Stomach smooth muscle (tissue), 2 donors: Measurements from ENCODE around the gene IFT27.

ENCODE experiments used
- H3K27ac ChIP-seq: one replicate; pipeline ENCODE4 v1.7.0; 2013; ENCODE audit warnings: mild to moderate bottlenecking, low read length, inconsistent platforms
- H3K27me3 ChIP-seq, 2 donors: one replicate each; pipeline ENCODE4 v1.7.0; 2013; ENCODE audit warnings: low read length in 2 of 2; ENCODE audit not compliant: insufficient read depth in 2 of 2, control insufficient read depth in 1 of 2
- H3K36me3 ChIP-seq, 2 donors: one replicate each; pipeline ENCODE4 v1.7.0; 2013; ENCODE audit warnings: low read length in 2 of 2; ENCODE audit not compliant: control insufficient read depth in 2 of 2, insufficient read depth in 2 of 2
- H3K4me1 ChIP-seq: one replicate; pipeline ENCODE4 v1.7.0; 2013; ENCODE audit warnings: low read length; ENCODE audit not compliant: control insufficient read depth, insufficient read depth
- H3K4me3 ChIP-seq, 2 donors: one replicate each; pipeline ENCODE4 v1.7.0; 2013; ENCODE audit warnings: low read length in 2 of 2
- H3K9ac ChIP-seq, 2 donors: one replicate each; pipeline ENCODE4 v1.7.0; 2013; ENCODE audit warnings: low read length in 2 of 2, mild to moderate bottlenecking in 1 of 2
- H3K9me3 ChIP-seq, 2 donors: one replicate each; pipeline ENCODE4 v1.7.0; 2013; ENCODE audit warnings: low read length in 2 of 2; ENCODE audit not compliant: control insufficient read depth in 2 of 2
- donor health status: healthy.
- donor health status: Pancreatic carcinoma.

IFT27 gene

DNA sequence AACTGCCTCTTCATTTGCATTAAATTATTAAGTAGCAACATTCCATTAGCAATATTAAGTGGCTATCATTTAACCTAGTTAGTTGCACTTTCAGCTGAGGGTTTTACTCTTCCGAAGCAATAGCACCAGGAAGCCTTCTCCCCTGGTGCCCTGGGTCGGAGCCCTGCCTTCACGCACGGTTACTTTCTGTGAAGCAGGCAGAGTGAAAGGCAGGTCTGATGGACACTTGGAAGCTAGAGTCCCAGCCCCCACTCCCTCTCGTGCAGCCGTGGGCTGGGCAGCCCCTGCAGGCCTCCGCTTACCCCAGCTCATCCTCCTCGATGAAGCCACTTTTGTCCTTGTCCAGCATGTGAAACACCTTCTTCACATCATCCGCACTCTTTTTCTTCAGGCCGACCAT, 38.9 kb upstream of the IFT27 start:
- Histone ChIP-seq H3K27ac (no peak overlapping the region), H3K4me3 (no peak overlapping the region), H3K9me3 (no peaks in the 10 kb centered on the region), H3K27me3 (peaks cover 46 to 51% of the 10 kb centered on the region in 2 donors), H3K9ac (no peak overlapping the region), H3K36me3 (no peaks in the 10 kb centered on the region), H3K4me1 (peaks cover 8% of the 10 kb centered on the region)

GRCh38 chr22:36811094-36811800, 35.3 kb upstream of the IFT27 start:
- H3K9me3 ChIP-seq: no peaks in the 10 kb centered on the region
- H3K27me3 ChIP-seq: peaks cover 11 to 28% of the 10 kb centered on the region in 2 donors
- H3K4me1 ChIP-seq: no peaks in the 10 kb centered on the region
- no peak overlapping the region for H3K9ac ChIP-seq
- no peak overlapping the region for H3K4me3 ChIP-seq
- no peaks in the 10 kb centered on the region for H3K36me3 ChIP-seq
- no peak overlapping the region for H3K27ac ChIP-seq

DNA sequence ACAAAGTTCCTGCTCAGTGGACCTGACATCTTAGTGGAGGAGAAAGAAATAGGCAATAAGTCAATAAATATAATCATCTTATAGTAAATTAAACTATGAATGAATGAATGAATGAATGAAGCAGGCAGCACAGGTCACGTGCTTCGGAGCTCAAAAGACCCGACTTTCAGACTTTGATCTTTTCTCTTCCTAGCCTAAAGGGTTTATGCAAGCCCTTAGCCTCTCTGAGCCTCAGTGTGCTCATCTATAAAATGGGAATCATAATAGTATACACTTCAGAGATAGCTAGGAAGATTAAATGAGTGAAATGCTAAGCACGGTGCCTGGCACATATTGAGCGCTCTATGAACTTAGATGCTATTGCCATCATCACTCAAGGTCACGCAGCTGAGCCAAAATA, 33.4 kb upstream of the IFT27 start:
- no peaks in the 10 kb centered on the region for H3K9me3 ChIP-seq
- no peak overlapping the region for H3K27ac ChIP-seq
- H3K9ac ChIP-seq: no peak overlapping the region
- H3K4me3 ChIP-seq: no peak overlapping the region
- no peaks in the 10 kb centered on the region for H3K36me3 ChIP-seq
- no peaks in the 10 kb centered on the region for H3K4me1 ChIP-seq
- peaks cover 0 to 23% of the 10 kb centered on the region in 2 donors for H3K27me3 ChIP-seq

GRCh38 chr22:36808721-36809344, 32.9 kb upstream of the IFT27 start:
- Histone ChIP-seq H3K4me1 (no peaks in the 10 kb centered on the region), H3K36me3 (no peaks in the 10 kb centered on the region), H3K9me3 (no peaks in the 10 kb centered on the region), H3K4me3 (no peak overlapping the region), H3K27ac (no peak overlapping the region), H3K9ac (no peak overlapping the region), H3K27me3 (peaks cover 0 to 23% of the 10 kb centered on the region in 2 donors)

- Histone ChIP-seq H3K4me1 (no peaks in the 10 kb centered on the region), H3K4me3 (no peak overlapping the region), H3K9ac (no peak overlapping the region), H3K9me3 (no peaks in the 10 kb centered on the region), H3K27me3 (peaks cover 0 to 20% of the 10 kb centered on the region in 2 donors), H3K27ac (no peak overlapping the region), H3K36me3 (no peaks in the 10 kb centered on the region)
Measured at GRCh38 chr22:36807627-36808026, 31.7 kb upstream of the IFT27 start.

DNA sequence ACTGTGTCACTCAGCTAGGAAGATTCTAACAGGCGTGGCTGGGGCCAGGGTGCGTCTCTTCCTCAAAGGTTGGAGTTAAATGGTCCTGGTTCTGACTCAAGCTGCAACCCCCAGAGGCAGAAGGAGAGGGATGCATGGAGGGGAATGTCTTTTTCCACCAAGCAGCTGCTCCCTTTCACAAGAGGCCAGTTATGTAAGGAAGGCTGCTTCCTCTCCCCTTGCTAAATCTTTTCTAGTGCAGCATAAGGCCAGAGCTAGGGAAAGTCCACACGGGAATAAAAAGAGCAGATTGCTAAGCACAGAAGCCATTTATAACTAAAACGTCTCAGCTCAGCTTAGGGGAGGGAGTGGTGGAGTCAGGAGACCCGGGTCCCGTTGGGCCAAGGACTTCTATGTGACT, 30.9 kb upstream of the IFT27 start:
- no peak overlapping the region for H3K9ac ChIP-seq
- H3K4me3 ChIP-seq: no peak overlapping the region
- H3K27me3 ChIP-seq: peaks cover 0 to 20% of the 10 kb centered on the region in 2 donors
- H3K27ac ChIP-seq: no peak overlapping the region
- H3K4me1 ChIP-seq: no peaks in the 10 kb centered on the region
- no peaks in the 10 kb centered on the region for H3K36me3 ChIP-seq
- H3K9me3 ChIP-seq: no peaks in the 10 kb centered on the region

- Histone ChIP-seq H3K9ac (no peak overlapping the region), H3K4me1 (no peaks in the 10 kb centered on the region), H3K27me3 (peaks cover 0 to 19% of the 10 kb centered on the region in 2 donors), H3K9me3 (no peaks in the 10 kb centered on the region), H3K4me3 (no peak overlapping the region), H3K27ac (no peak overlapping the region), H3K36me3 (no peaks in the 10 kb centered on the region)
Measured at GRCh38 chr22:36803358-36803757, 27.4 kb upstream of the IFT27 start.

DNA sequence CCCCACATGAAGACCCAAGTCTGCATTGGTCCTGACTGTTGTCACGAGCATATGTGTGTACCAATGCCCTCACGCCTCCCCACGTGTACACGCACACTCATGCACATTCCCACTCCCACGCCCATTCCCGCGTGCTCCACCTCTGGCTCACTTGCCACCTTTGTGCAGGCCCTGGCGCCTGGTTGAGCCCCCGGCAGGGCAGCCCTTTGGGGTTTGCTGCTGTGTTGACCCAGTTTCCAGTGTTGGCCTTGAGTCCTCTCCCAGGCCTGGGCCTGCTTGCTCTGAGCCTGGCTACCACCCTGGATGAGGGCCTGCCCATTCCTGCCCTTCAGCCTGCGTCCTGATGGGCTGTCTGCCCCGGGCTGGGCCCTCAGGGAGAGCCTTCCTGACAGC, 22.8 kb upstream of the IFT27 start:
- Histone ChIP-seq H3K9ac (no peak overlapping the region), H3K4me3 (no peak overlapping the region), H3K27ac (no peak overlapping the region), H3K9me3 (no peaks in the 10 kb centered on the region), H3K4me1 (no peaks in the 10 kb centered on the region), H3K36me3 (no peaks in the 10 kb centered on the region), H3K27me3 (peaks cover 0 to 4% of the 10 kb centered on the region in 2 donors)

DNA sequence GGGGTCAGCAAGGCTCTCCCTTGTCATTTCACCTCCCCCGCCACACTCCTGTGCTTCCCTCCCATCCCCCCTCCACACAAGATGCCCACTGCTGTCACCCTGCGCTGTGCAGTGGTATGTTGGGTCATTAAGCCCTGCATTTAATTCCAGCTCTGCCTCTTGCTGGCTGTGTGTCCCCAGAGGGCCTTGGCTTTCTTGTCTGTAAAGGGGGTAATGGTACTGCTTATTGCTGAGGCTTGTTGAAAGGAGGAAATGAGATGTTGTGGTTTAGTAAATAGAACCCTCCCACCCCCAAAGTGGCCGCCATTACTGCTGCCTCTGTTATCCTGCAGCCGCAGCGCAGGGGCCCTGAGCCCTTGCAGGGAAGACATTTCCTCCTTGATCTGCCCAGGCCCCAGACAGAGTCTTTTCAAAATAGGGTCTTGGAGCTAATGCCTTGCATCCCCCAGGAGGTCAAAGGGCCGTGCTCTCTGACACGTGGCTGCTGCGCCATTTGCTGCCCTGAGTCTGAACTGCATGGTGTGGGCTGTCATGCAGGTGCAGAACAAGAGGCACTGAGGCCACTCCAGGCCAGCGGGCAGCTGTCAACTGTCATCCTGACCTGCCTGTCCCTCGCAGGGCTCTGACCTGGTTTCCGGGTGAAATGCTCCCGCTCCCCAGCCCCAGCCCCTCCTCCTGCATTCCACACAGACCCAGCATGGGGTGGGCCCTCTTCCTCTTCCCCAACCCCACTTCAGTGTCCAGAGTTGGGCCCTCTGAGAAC, 22.2 kb upstream of the IFT27 start:
- no peak overlapping the region for H3K4me3 ChIP-seq
- no peaks in the 10 kb centered on the region for H3K9me3 ChIP-seq
- no peak overlapping the region for H3K27ac ChIP-seq
- no peaks in the 10 kb centered on the region for H3K4me1 ChIP-seq
- peaks cover 0 to 8% of the 10 kb centered on the region in 2 donors for H3K27me3 ChIP-seq
- H3K36me3 ChIP-seq: no peaks in the 10 kb centered on the region
- H3K9ac ChIP-seq: no peak overlapping the region

- no peaks in the 10 kb centered on the region for H3K4me1 ChIP-seq
- no peak overlapping the region for H3K4me3 ChIP-seq
- H3K9me3 ChIP-seq: no peaks in the 10 kb centered on the region
- H3K27me3 ChIP-seq: peaks cover 0 to 8% of the 10 kb centered on the region in 2 donors
- no peak overlapping the region for H3K9ac ChIP-seq
- no peak overlapping the region for H3K27ac ChIP-seq
- H3K36me3 ChIP-seq: no peaks in the 10 kb centered on the region
Measured at GRCh38 chr22:36797374-36797773, 21.5 kb upstream of the IFT27 start.
